Activated T-cell treated with anti-CD3 and anti-CD28 coated beads, Interleukin-2, amount 50 U/mL, for 4 hours (primary cell): ENCODE measurements around the gene GPR135. TPM values are rescaled to one million over a fixed set of nuclear protein-coding genes. Genes with fewer than 3 reads are reported as not detected.

Experiments
- ATAC-seq, 2 donors: fragments of 200-7000 bp; cut with Tn5 transposase; one replicate each; pipeline ENCODE4 v1.10.0; 2021
- DNase-seq: peaks from one replicate; pipeline ENCODE4 v3.0.0-alpha.2; 2020
- H3K27me3 Mint-ChIP-seq: one replicate; pipeline ENCODE4 v1.8.0; 2021; ENCODE audit warnings: low read depth, mixed read lengths
- H3K36me3 Mint-ChIP-seq: one replicate; pipeline ENCODE4 v1.8.0; 2022; ENCODE audit warnings: mixed read lengths; ENCODE audit not compliant: insufficient read depth
- H3K4me1 Mint-ChIP-seq: one replicate; pipeline ENCODE4 v1.8.0; 2021; ENCODE audit warnings: low read depth, mixed read lengths
- H3K4me3 Mint-ChIP-seq: one replicate; pipeline ENCODE4 v1.8.0; 2021; ENCODE audit warnings: mild to moderate bottlenecking, moderate library complexity, mixed read lengths
- H3K9me3 Mint-ChIP-seq: one replicate; pipeline ENCODE4 v1.8.0; 2021; ENCODE audit warnings: mixed read lengths
- total RNA-seq, 3 donors: library from RNA; stranded (reverse); gene quantifications; one replicate each; pipeline ENCODE4 v1.2.1, GENCODE V29; 2021

GPR135 gene
- total RNA-seq, 3 donors from 2014 or later = 0.53 to 0.84 (median 0.68) TPM

GRCh38 chr14:59483363-59483762 is 18.2 kb upstream of the GPR135 start:
- no peaks in the 10 kb centered on the region for H3K9me3 Mint-ChIP-seq
- H3K4me1 Mint-ChIP-seq = peaks cover 60% of the 10 kb centered on the region
- H3K4me3 Mint-ChIP-seq = peak overlapping the region; percentile 96
- H3K27me3 Mint-ChIP-seq = no peaks in the 10 kb centered on the region
- H3K36me3 Mint-ChIP-seq = peaks cover 14% of the 10 kb centered on the region
- no peak for ATAC-seq
- no peak for DNase-seq

DNA sequence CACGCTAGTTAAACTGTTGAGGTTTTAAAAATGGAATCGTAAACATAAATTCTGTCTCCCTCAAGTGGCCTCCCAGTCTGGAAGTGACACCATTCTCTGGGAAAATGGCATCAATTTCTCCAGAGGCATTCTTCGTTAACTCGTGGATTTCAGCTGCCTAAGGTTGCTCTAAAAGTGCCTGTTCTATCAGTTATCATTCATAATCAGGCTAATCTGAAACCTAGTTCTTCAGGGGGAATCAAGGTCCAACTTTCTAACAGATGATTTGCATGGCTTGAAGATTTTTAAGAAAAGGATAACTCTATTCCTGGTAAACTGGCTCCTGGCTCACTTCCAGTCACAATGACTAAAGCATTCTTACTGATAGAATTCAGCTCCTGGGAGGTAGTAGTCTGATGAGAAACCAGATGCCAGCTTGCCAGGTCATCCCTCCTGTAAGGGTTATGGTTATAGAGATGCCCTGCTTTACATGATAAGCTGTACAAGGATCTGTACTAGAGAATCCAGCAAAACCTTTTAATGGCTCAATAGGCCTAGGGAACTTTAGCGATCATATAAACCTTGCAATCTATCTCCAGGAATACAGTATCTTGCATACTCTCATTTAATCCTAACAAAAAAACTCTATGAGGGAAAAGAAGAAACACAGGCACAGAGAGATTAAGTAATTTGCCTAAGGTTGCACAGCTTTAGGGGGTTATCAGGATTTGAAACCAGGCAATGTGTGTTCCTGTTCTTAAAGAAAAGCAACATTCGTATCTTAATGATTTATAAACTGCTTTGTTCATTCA is 17.6 kb upstream of the GPR135 start:
- no peaks in the 10 kb centered on the region for H3K9me3 Mint-ChIP-seq
- peaks cover 56% of the 10 kb centered on the region for H3K4me1 Mint-ChIP-seq
- H3K27me3 Mint-ChIP-seq = no peaks in the 10 kb centered on the region
- DNase-seq (no peak), ATAC-seq (no peak)
- peaks cover 10% of the 10 kb centered on the region for H3K36me3 Mint-ChIP-seq
- H3K4me3 Mint-ChIP-seq = peak overlapping the region; percentile 96

DNA sequence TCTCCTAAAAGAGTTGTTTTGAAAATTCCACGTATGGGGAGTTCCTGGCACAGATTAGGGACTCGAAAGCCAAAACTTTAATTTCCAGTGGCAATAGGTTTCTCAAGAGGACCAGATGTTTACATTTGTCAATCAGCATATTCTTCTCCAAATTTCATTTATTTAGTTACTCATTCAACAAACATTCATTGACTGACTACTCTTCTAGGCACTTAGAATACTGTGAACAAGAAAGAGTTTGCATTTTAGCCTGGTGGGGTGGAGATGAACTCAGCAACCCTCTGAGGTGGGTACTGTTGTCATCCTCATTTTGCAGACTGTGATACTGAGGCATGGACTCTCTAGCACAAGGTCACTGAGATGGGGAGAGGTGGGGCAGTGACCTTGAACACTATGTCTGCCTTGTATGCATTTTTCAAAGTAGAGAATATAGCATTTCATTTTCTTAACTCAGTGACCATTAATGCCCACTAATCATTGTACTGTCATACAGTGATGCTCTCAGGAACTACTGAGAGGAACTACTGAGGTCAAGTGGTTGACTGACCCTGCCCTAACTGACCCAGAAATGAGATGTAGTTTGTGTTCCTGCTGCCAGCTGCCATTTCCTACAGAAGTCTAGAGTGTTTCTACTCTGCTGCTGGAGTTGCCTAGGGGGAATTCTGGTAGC is 16.8 kb upstream of the GPR135 start:
- Mint-ChIP-seq H3K9me3 (no peaks in the 10 kb centered on the region), H3K4me1 (peaks cover 55% of the 10 kb centered on the region), H3K4me3 (peak overlapping the region; percentile 96), H3K27me3 (no peaks in the 10 kb centered on the region), H3K36me3 (peaks cover 11% of the 10 kb centered on the region)
- ATAC-seq (no peak), DNase-seq (no peak)

- H3K27me3 Mint-ChIP-seq = no peaks in the 10 kb centered on the region
- no peaks in the 10 kb centered on the region for H3K9me3 Mint-ChIP-seq
- ATAC-seq (no peak), DNase-seq (no peak)
- H3K4me1 Mint-ChIP-seq = peaks cover 53% of the 10 kb centered on the region
- H3K36me3 Mint-ChIP-seq = peaks cover 14% of the 10 kb centered on the region
- no peak overlapping the region for H3K4me3 Mint-ChIP-seq
These were observed 16.2 kb upstream of the GPR135 start for GRCh38 chr14:59481407-59481806.

- H3K4me1 Mint-ChIP-seq = peaks cover 43% of the 10 kb centered on the region
- ATAC-seq (no peak), DNase-seq (no peak)
- H3K36me3 Mint-ChIP-seq = peaks cover 16% of the 10 kb centered on the region
- H3K9me3 Mint-ChIP-seq = no peaks in the 10 kb centered on the region
- no peak overlapping the region for H3K4me3 Mint-ChIP-seq
- no peaks in the 10 kb centered on the region for H3K27me3 Mint-ChIP-seq
These were observed 15.0 kb upstream of the GPR135 start for GRCh38 chr14:59480166-59480565.

GRCh38 chr14:59478540-59478939 is 13.4 kb upstream of the GPR135 start:
- H3K9me3 Mint-ChIP-seq = no peaks in the 10 kb centered on the region
- H3K36me3 Mint-ChIP-seq = peaks cover 18% of the 10 kb centered on the region
- H3K4me3 Mint-ChIP-seq = no peak overlapping the region
- DNase-seq (no peak), ATAC-seq (no peak)
- no peaks in the 10 kb centered on the region for H3K27me3 Mint-ChIP-seq
- peaks cover 40% of the 10 kb centered on the region for H3K4me1 Mint-ChIP-seq

DNA sequence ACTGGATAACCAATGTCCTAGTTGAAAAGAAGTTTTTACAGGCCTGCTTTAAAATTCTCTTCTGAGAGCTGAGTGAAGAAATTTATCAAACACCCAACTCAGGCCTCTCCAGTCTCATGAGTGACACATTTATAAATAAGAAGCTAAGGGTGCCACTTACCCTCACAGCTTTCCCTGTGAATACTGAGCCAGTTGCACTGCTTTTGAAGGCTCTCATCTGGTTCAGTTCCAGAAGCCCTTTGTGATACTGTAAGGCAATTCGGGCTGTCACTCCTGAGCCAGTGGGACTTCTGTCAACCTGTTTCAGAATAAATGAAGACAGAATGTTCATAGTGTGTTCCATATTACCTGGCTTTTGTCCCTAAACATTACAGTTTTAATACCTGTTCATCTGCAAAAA is 10.5 kb upstream of the GPR135 start:
- H3K4me1 Mint-ChIP-seq = peaks cover 14% of the 10 kb centered on the region
- H3K27me3 Mint-ChIP-seq = no peaks in the 10 kb centered on the region
- no peak for ATAC-seq
- no peaks in the 10 kb centered on the region for H3K9me3 Mint-ChIP-seq
- DNase-seq = no peak
- peaks cover 24% of the 10 kb centered on the region for H3K36me3 Mint-ChIP-seq
- no peak overlapping the region for H3K4me3 Mint-ChIP-seq

DNA sequence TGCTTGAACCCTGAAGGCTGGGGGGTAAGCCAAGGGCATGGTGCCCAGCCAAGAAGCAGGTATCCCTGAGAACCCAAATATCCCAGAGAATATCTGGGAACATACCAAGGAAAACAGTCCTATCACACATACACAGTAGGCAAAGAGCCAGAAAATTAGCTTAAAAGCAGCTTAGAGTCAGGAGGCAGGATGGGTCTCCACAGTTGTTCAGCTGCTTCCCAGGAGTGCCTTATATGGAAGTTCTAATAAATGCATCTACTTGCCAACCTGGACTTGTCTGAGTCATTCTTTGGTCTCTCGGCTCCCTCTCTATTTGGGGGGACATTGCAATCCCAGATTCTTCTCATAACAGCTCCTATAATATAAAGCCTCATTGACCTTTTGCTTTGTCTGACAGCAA is 9.0 kb upstream of the GPR135 start:
- DNase-seq (no peak), ATAC-seq (no peak)
- Mint-ChIP-seq H3K4me1 (peaks cover 5% of the 10 kb centered on the region), H3K27me3 (no peaks in the 10 kb centered on the region), H3K9me3 (no peaks in the 10 kb centered on the region), H3K36me3 (peaks cover 22% of the 10 kb centered on the region), H3K4me3 (no peak overlapping the region)

GRCh38 chr14:59464486-59465315 is 479 bp downstream of the GPR135 start:
- H3K36me3 Mint-ChIP-seq = no peaks in the 10 kb centered on the region
- peaks cover 2% of the 10 kb centered on the region for H3K27me3 Mint-ChIP-seq
- peak; percentile 34 for DNase-seq
- peak; percentile 75 to 83 for ATAC-seq
- peak overlapping the region; percentile 87 for H3K4me3 Mint-ChIP-seq
- H3K9me3 Mint-ChIP-seq = no peaks in the 10 kb centered on the region
- peaks cover 16% of the 10 kb centered on the region for H3K4me1 Mint-ChIP-seq

GRCh38 chr14:59463787-59464485 is 1.2 kb downstream of the GPR135 start:
- no peaks in the 10 kb centered on the region for H3K9me3 Mint-ChIP-seq
- peak overlapping the region; percentile 87 for H3K4me3 Mint-ChIP-seq

GRCh38 chr14:59461891-59462290 is 3.3 kb downstream of the GPR135 start:
- no peak overlapping the region for H3K4me3 Mint-ChIP-seq
- peaks cover 7% of the 10 kb centered on the region for H3K36me3 Mint-ChIP-seq
- peaks cover 16% of the 10 kb centered on the region for H3K4me1 Mint-ChIP-seq
- H3K9me3 Mint-ChIP-seq = peaks cover 6% of the 10 kb centered on the region
- H3K27me3 Mint-ChIP-seq = peaks cover 5% of the 10 kb centered on the region
- DNase-seq (no peak), ATAC-seq (no peak)

More at GRCh38 chr14:59463787-59464485, 1.2 kb downstream of the GPR135 start:
- ATAC-seq (peak; percentile 47 to 53), DNase-seq (no peak)
- Mint-ChIP-seq H3K4me1 (peaks cover 16% of the 10 kb centered on the region), H3K36me3 (no peaks in the 10 kb centered on the region), H3K27me3 (peaks cover 5% of the 10 kb centered on the region)

DNA sequence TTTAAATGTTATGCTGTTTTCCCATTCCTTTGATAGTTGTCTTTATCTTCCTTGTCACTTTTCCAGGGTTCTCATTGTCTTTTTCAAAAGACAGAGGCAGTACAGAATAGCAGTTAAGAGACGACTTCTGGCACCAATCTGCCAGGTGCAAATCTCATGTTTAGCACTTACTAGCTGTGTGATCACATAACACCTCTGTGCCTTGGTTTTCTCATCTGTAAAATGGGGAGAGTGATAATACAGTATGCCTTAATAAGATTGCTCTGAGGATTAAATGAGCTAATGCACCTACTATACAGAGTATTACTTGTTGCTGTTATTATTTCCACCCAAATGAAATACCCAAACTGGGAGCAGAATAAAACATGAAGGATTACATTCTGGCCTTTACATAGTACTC is 4.8 kb downstream of the GPR135 start:
- peaks cover 5% of the 10 kb centered on the region for H3K27me3 Mint-ChIP-seq
- peaks cover 11% of the 10 kb centered on the region for H3K36me3 Mint-ChIP-seq
- ATAC-seq = no peak
- H3K4me1 Mint-ChIP-seq = peaks cover 11% of the 10 kb centered on the region
- H3K9me3 Mint-ChIP-seq = peaks cover 9% of the 10 kb centered on the region
- H3K4me3 Mint-ChIP-seq = no peak overlapping the region
- DNase-seq = no peak

GRCh38 chr14:59458486-59458885 is 6.7 kb downstream of the GPR135 start:
- H3K36me3 Mint-ChIP-seq = peaks cover 16% of the 10 kb centered on the region
- ATAC-seq (no peak), DNase-seq (no peak)
- H3K9me3 Mint-ChIP-seq = peaks cover 9% of the 10 kb centered on the region
- peaks cover 5% of the 10 kb centered on the region for H3K27me3 Mint-ChIP-seq
- H3K4me1 Mint-ChIP-seq = peaks cover 2% of the 10 kb centered on the region
- H3K4me3 Mint-ChIP-seq = no peak overlapping the region

DNA sequence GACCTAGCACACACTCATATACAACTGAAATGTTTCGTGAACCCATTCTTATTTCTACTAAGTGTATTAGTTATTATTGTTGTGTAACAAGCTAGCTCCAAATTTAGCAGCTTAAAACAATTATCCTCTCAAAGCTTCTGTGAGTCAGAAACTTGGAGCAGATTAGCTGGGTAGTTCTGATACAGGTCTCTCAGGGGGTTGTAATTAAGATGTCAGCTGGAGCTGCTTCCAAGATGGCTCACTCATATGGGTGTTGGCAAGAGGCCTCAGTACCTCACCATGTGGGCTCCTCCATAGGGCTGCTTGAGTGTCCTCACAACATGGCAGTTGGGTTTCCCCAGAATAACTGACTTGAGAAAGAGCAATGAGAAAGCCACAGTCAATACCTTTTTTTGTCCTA is 9.8 kb downstream of the GPR135 start:
- Mint-ChIP-seq H3K36me3 (peaks cover 17% of the 10 kb centered on the region), H3K9me3 (peaks cover 9% of the 10 kb centered on the region), H3K27me3 (peaks cover 5% of the 10 kb centered on the region), H3K4me1 (no peaks in the 10 kb centered on the region), H3K4me3 (no peak overlapping the region)
- no peak for ATAC-seq
- DNase-seq = no peak
